H1 (cell line): Measurements from ENCODE around the gene HAGH. TPM values are rescaled to one million over a fixed set of nuclear protein-coding genes. Genes with fewer than 3 reads are reported as not detected.

Source experiments
- CTCF ChIA-PET: fragments of 300-600 bp; sonication (Branson Sonifier 250); formaldehyde crosslinking; loops from one replicate; lab custom pipeline; 2021; ENCODE audit not compliant: partially characterized antibody; lab: Charles Lee
- POLR2A ChIA-PET: fragments of 300-600 bp; sonication (Branson Sonifier 250); formaldehyde crosslinking; loops from one replicate; lab custom pipeline; 2021; ENCODE audit warnings: inconsistent platforms; ENCODE audit not compliant: partially characterized antibody; lab: Charles Lee
- DNase-seq, 2 experiments: peaks; one replicate each; pipeline versions ENCODE4 v3.0.0 to v3.0.0-alpha.2; 2010 to 2022; ENCODE audit warnings: low spot score in 2 of 2, low read depth in 1 of 2, mixed read lengths in 1 of 2
- FAIRE-seq: peaks from 2 replicates; lab custom pipeline; 2011; peaks lifted over from hg19 to GRCh38; lab: Jason Lieb, UNC
- H2AFZ ChIP-seq: 2 replicates; pipeline ENCODE4 v1.8.1; 2012; ENCODE audit warnings: low read length, inconsistent platforms
- H2AK5ac ChIP-seq: 2 replicates; pipeline ENCODE4 v1.6.1; 2013; ENCODE audit warnings: low read depth, low read length
- H2BK120ac ChIP-seq: replicated peaks from 2 replicates; pipeline ENCODE3; 2013; ENCODE audit warnings: low read depth, low read length, inconsistent platforms
- H2BK12ac ChIP-seq: 2 replicates; pipeline ENCODE4 v1.6.1; 2013; ENCODE audit warnings: low read depth, low read length
- H2BK15ac ChIP-seq: 2 replicates; pipeline ENCODE4 v1.6.1; 2013; ENCODE audit warnings: low read length
- H2BK20ac ChIP-seq: 2 replicates; pipeline ENCODE4 v1.6.1; 2013; ENCODE audit warnings: low read length
- H2BK5ac ChIP-seq: 2 replicates; pipeline ENCODE4 v1.6.1; 2013; ENCODE audit warnings: low read depth, low read length
- H3K14ac ChIP-seq: 2 replicates; pipeline ENCODE4 v1.6.1; 2013; ENCODE audit warnings: inconsistent platforms; ENCODE audit not compliant: insufficient read length
- H3K18ac ChIP-seq: 2 replicates; pipeline ENCODE4 v1.6.1; 2013; ENCODE audit warnings: low read length; ENCODE audit errors: extremely low read depth
- H3K23ac ChIP-seq: 2 replicates; pipeline ENCODE4 v1.6.1; 2013; ENCODE audit warnings: inconsistent platforms; ENCODE audit not compliant: insufficient read length
- H3K23me2 ChIP-seq: 2 replicates; pipeline ENCODE4 v1.6.1; 2013; ENCODE audit warnings: low read depth, low read length
- H3K27ac ChIP-seq: 2 replicates; pipeline ENCODE4 v1.6.1; 2011; ENCODE audit warnings: low read depth, low read length, inconsistent platforms
- H3K27me3 ChIP-seq, 4 experiments: replicated peaks in 1 of 4; 1 replicate in 1 of 4; 2 replicates in 3 of 4; pipeline versions ENCODE4 v1.6.1 to v1.8.1; 2011 to 2013; ENCODE audit warnings: low read length in 3 of 4, mild to moderate bottlenecking in 3 of 4, inconsistent platforms in 2 of 4, mixed read lengths in 2 of 4, moderate library complexity in 1 of 4; ENCODE audit not compliant: control insufficient read depth in 3 of 4, insufficient read depth in 3 of 4; ENCODE audit errors: extremely low read depth in 1 of 4
- H3K36me3 ChIP-seq, 4 experiments: 2 replicates each; pipeline versions ENCODE4 v1.6.1 to v1.8.1; 2011 to 2013; ENCODE audit warnings: mild to moderate bottlenecking in 4 of 4, low read length in 3 of 4, moderate library complexity in 2 of 4, control low read depth in 1 of 4, inconsistent platforms in 1 of 4; ENCODE audit not compliant: insufficient read depth in 4 of 4, control insufficient read depth in 2 of 4
- H3K4ac ChIP-seq: replicated peaks from 2 replicates; pipeline ENCODE3; 2013; ENCODE audit warnings: low read length, low read depth, mixed read lengths, inconsistent platforms; ENCODE audit not compliant: insufficient read length
- H3K4me1 ChIP-seq, 4 experiments: replicated peaks in 1 of 4; 1 replicate in 1 of 4; 2 replicates in 3 of 4; pipeline versions ENCODE4 v1.6.1 to v1.8.1; 2011 to 2013; ENCODE audit warnings: low read length in 3 of 4, inconsistent platforms in 2 of 4, mixed read lengths in 1 of 4; ENCODE audit not compliant: insufficient read depth in 4 of 4, control insufficient read depth in 3 of 4
- H3K4me2 ChIP-seq, 2 experiments: 2 replicates each; pipeline versions ENCODE4 v1.6.1 to v1.8.1; 2011 to 2013; ENCODE audit warnings: low read depth in 2 of 2, low read length in 2 of 2, control low read depth in 1 of 2, inconsistent platforms in 1 of 2, mild to moderate bottlenecking in 1 of 2; ENCODE audit not compliant: insufficient read depth in 1 of 2
- H3K4me3 ChIP-seq, 4 experiments: fragments of 200-600, 300-600 bp in 1 of 4; sonication (generic), shearing (Covaris generic), sonication (Bioruptor Twin) in 1 of 4; 2 replicates each; pipeline versions ENCODE4 v1.5.1 to v1.8.1; 2011 to 2016; ENCODE audit warnings: low read length in 4 of 4, low read depth in 3 of 4, control low read depth in 2 of 4, inconsistent platforms in 2 of 4, mild to moderate bottlenecking in 2 of 4, mixed read lengths in 1 of 4, moderate library complexity in 1 of 4; ENCODE audit not compliant: insufficient read depth in 2 of 4; ENCODE audit errors: extremely low read depth in 1 of 4
- H3K56ac ChIP-seq: replicated peaks from 2 replicates; pipeline ENCODE3; 2013; ENCODE audit warnings: low read depth, mild to moderate bottlenecking, mixed read lengths, low read length, inconsistent platforms; ENCODE audit not compliant: insufficient read length
- H3K79me1 ChIP-seq: 2 replicates; pipeline ENCODE4 v1.6.1; 2013; ENCODE audit warnings: low read depth, low read length, control low read depth
- H3K79me2 ChIP-seq, 2 experiments: 2 replicates each; pipeline versions ENCODE4 v1.6.1 to v1.8.1; 2012 to 2013; ENCODE audit warnings: low read length in 2 of 2, mild to moderate bottlenecking in 2 of 2, inconsistent platforms in 1 of 2; ENCODE audit not compliant: insufficient read depth in 2 of 2, control insufficient read depth in 1 of 2
- H3K9ac ChIP-seq, 4 experiments: replicated peaks in 1 of 4; 1 replicate in 1 of 4; 2 replicates in 3 of 4; pipeline versions ENCODE4 v1.6.1 to v1.8.1; 2011 to 2013; ENCODE audit warnings: low read depth in 3 of 4, low read length in 3 of 4, control low read depth in 2 of 4, mild to moderate bottlenecking in 2 of 4, moderate library complexity in 2 of 4, inconsistent platforms in 1 of 4; ENCODE audit errors: extremely low read depth in 1 of 4
- H3K9me3 ChIP-seq, 2 experiments: 2 replicates each; pipeline versions ENCODE4 v1.6.1 to v1.8.1; 2012 to 2013; ENCODE audit warnings: mild to moderate bottlenecking in 2 of 2, moderate library complexity in 2 of 2, control low read depth in 1 of 2, inconsistent platforms in 1 of 2, low read depth in 1 of 2, low read length in 1 of 2, mixed read lengths in 1 of 2; ENCODE audit not compliant: insufficient read depth in 2 of 2
- H4K20me1 ChIP-seq, 2 experiments: replicated peaks in 1 of 2; 2 replicates each; pipeline versions ENCODE3 to v1.8.1; 2011 to 2013; ENCODE audit warnings: inconsistent platforms in 2 of 2, low read length in 2 of 2, mild to moderate bottlenecking in 1 of 2; ENCODE audit not compliant: insufficient read depth in 2 of 2, control insufficient read depth in 1 of 2
- H4K5ac ChIP-seq: 2 replicates; pipeline ENCODE4 v1.6.1; 2013; ENCODE audit warnings: low read length, low read depth, mixed read lengths, inconsistent platforms; ENCODE audit not compliant: insufficient read length
- H4K8ac ChIP-seq: 2 replicates; pipeline ENCODE4 v1.8.0; 2013; ENCODE audit warnings: mild to moderate bottlenecking, moderate library complexity, low read length, inconsistent platforms; ENCODE audit not compliant: insufficient read depth; ENCODE audit errors: extremely low read depth
- H4K91ac ChIP-seq: replicated peaks from 2 replicates; pipeline ENCODE3; 2013; ENCODE audit warnings: low read length, mixed read lengths, inconsistent platforms; ENCODE audit not compliant: insufficient read length
- CREB1 ChIP-seq: IDR thresholded peaks from 2 replicates; pipeline ENCODE4 v1.6.1; 2012; ENCODE audit warnings: inconsistent platforms
- GTF2F1 ChIP-seq: IDR thresholded peaks from 2 replicates; pipeline ENCODE4 v1.6.1; 2012; ENCODE audit warnings: low read depth, low read length, improper control_type of control experiment, borderline replicate concordance
- RNF2 ChIP-seq: fragments of 200-900, 300-1000 bp; sonication (generic); IDR thresholded peaks from 2 replicates; pipeline ENCODE4 v1.7.1; 2016; ENCODE audit warnings: borderline replicate concordance, low read depth, mild to moderate bottlenecking, antibody characterized with exemption, low read length; ENCODE audit not compliant: poor library complexity, severe bottlenecking; ENCODE audit errors: missing control alignments
- USF2 ChIP-seq: IDR thresholded peaks from 2 replicates; pipeline ENCODE4 v1.6.1; 2011; ENCODE audit warnings: low read length, improper control_type of control experiment
- WGBS, 2 experiments: shearing (Covaris generic) in 1 of 2; methylation state at CpG; one replicate each; pipeline versions ENCODE4 v1.1.6 to v1.1.7; 2013 to 2015; ENCODE audit warnings: low lambda C conversion rate in 2 of 2, mixed read lengths in 2 of 2, inconsistent platforms in 1 of 2, low coverage in 1 of 2, missing lambda C conversion rate in 1 of 2; ENCODE audit not compliant: insufficient replicate concordance in 2 of 2, insufficient coverage in 1 of 2, insufficient read length in 1 of 2; ENCODE audit errors: extremely low coverage in 1 of 2, missing lambda C conversion rate in 1 of 2; 5-methylcytosine and 5-hydroxymethylcytosine counted together
- polyA plus RNA-seq, 7 experiments: library from polyadenylated mRNA; depleted of rRNA in 3 of 7; stranded (reverse) in 5 of 7; unstranded in 2 of 7; fragments of >200 nt in 5 of 7; fragments of 200-250 nt in 2 of 7; gene quantifications; 1 replicate in 5 of 7; 2 replicates in 1 of 7; 4 replicates in 1 of 7; pipeline versions ENCODE4 v1.2.1 to v1.2.3, GENCODE V29; 2011 to 2013; ENCODE audit warnings: missing spikeins in 2 of 7, mixed read lengths in 2 of 7
- total RNA-seq: library from RNA; stranded (reverse); fragmentation: NEBNext Ultra II Directional; extraction: Animal tissue kit (Norgen Biotek cat#: 25700); gene quantifications from 2 replicates; pipeline ENCODE4 v1.2.1, GENCODE V29; 2021
- TF ChIP-seq, protein P1 (sequence below): IDR thresholded peaks from 2 replicates; pipeline ENCODE4 v1.6.1; 2011; ENCODE audit warnings: low read depth, mild to moderate bottlenecking, low read length; ENCODE audit not compliant: insufficient read depth

Gene HAGH
- total and polyA plus RNA-seq, 2 of the 8 experiments (the other 6 are each of a cell fraction or from before 2014, with no cell fraction given): 28.7 to 40.6 TPM

- H3K4ac ChIP-seq: no peak overlapping the region
- H3K79me1 ChIP-seq: no peaks in the 10 kb centered on the region
- H3K4me3 ChIP-seq: no peak overlapping the region
- no peak overlapping the region for H4K91ac ChIP-seq
- ChIA-PET POLR2A (interaction anchor here (0.9 to 3.4 kb wide), 4 partner anchors 10 to 12 kb away, joined by 3 to 29 read pairs (median 3); partner anchors contain the start of genes EME2, MRPS34 and NME3), CTCF (interaction anchor here (0.6 to 1.2 kb wide), 4 partner anchors 16 to 265 kb away, joined by 3 to 4 read pairs (median 3); partner anchors contain the start of genes JPT2 and TELO2)
- no peak overlapping the region for H2BK120ac ChIP-seq
- no peak overlapping the region for H2BK20ac ChIP-seq
- no peak overlapping the region for H3K9ac ChIP-seq
- DNase-seq (no peak), FAIRE-seq (no peak)
- no peaks in the 10 kb centered on the region for H3K27me3 ChIP-seq
- H2BK15ac ChIP-seq: no peak overlapping the region
- H3K18ac ChIP-seq: no peak overlapping the region
- no peaks in the 10 kb centered on the region; a peak in 2 of 7 replicates for H3K4me1 ChIP-seq
- 92% methylated on average over 33 of the region's 37 CpGs; no CpG with 5 or more reads in 1 of the 2 experiments for WGBS, 2 experiments
- H4K5ac ChIP-seq: no peak overlapping the region
- H2AK5ac ChIP-seq: no peak overlapping the region
- H3K23me2 ChIP-seq: no peaks in the 10 kb centered on the region
- no peak overlapping the region for H2BK5ac ChIP-seq
- no peak overlapping the region for H3K23ac ChIP-seq
- peaks cover 0 to 2% (median 0%) of the 10 kb centered on the region in 4 experiments; a peak in 2 of 8 replicates for H3K36me3 ChIP-seq
- H3K79me2 ChIP-seq: no peaks in the 10 kb centered on the region
- H3K14ac ChIP-seq: no peak overlapping the region
- TF ChIP-seq CREB1 (no peak), RNF2 (no peak), GTF2F1 (no peak), USF2 (no peak)
- TF ChIP-seq, protein P1, sequence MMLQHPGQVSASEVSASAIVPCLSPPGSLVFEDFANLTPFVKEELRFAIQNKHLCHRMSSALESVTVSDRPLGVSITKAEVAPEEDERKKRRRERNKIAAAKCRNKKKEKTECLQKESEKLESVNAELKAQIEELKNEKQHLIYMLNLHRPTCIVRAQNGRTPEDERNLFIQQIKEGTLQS: no peak
- no peak overlapping the region for H2AFZ ChIP-seq
- no peak overlapping the region for H3K56ac ChIP-seq
- no peak overlapping the region for H3K4me2 ChIP-seq
- H3K27ac ChIP-seq: no peak overlapping the region
- no peak overlapping the region for H2BK12ac ChIP-seq
- no peak overlapping the region for H4K8ac ChIP-seq
- H3K9me3 ChIP-seq: no peaks in the 10 kb centered on the region; a peak in 1 of 4 replicates
- peaks cover 0 to 2% of the 10 kb centered on the region in 2 experiments for H4K20me1 ChIP-seq
These were observed 68.7 kb downstream of the HAGH start for GRCh38 chr16:1757714-1758461.
